PC-3 (cell line): ENCODE measurements around the gene NAV2. TPM values are rescaled to one million over a fixed set of nuclear protein-coding genes. Genes with fewer than 3 reads are reported as not detected.

Experiments
- ATAC-seq: fragments of 200-7000 bp; cut with Tn5 transposase; 2 replicates; pipeline ENCODE4 v1.9.1; 2020; ENCODE audit warnings: mild to moderate bottlenecking, moderate library complexity
- BruUV-seq: library from RNA; stranded (reverse); fragments of 400-500 nt; replicated peaks from 2 replicates; lab custom pipeline; 2021; lab: Mats Ljungman, UMichigan
- CTCF ChIA-PET: fragments of 300-600 bp; sonication (Branson Sonifier 250); formaldehyde crosslinking; loops from one replicate; lab custom pipeline; 2022; ENCODE audit warnings: antibody characterized with exemption; lab: Charles Lee
- POLR2A ChIA-PET: fragments of 300-600 bp; sonication (Branson Sonifier 250); formaldehyde crosslinking; loops from one replicate; lab custom pipeline; 2022; ENCODE audit warnings: antibody characterized with exemption; ENCODE audit not compliant: unreplicated experiment; lab: Charles Lee
- DNase-seq: peaks from one replicate; pipeline ENCODE4 v3.0.0-alpha.2; 2015
- H2AFZ ChIP-seq: fragments of 300-600 bp; sonication (generic); 2 replicates; pipeline ENCODE4 v1.6.0; 2016; ENCODE audit warnings: antibody characterized with exemption, low read length
- H3F3A ChIP-seq: fragments of 300-600 bp; sonication (generic); one replicate; pipeline ENCODE4 v1.6.0; 2017; ENCODE audit warnings: antibody characterized with exemption, low read length, control low read depth, mild to moderate bottlenecking; ENCODE audit not compliant: unreplicated experiment
- H3K27ac ChIP-seq: fragments of 300-600 bp; sonication (generic); 2 replicates; pipeline ENCODE4 v1.5.1; 2016; ENCODE audit warnings: mild to moderate bottlenecking, low read length
- H3K27me3 ChIP-seq: fragments of 300-600 bp; sonication (generic); 2 replicates; pipeline ENCODE4 v1.6.1; 2016; ENCODE audit warnings: low read length, mixed read lengths
- H3K36me3 ChIP-seq: fragments of 300-600 bp; sonication (generic); 2 replicates; pipeline ENCODE4 v1.6.1; 2016; ENCODE audit warnings: low read depth, mixed run types, low read length, mixed read lengths
- H3K4me1 ChIP-seq: fragments of 300-600 bp; sonication (generic); 2 replicates; pipeline ENCODE4 v1.5.1; 2016; ENCODE audit warnings: low read length; ENCODE audit not compliant: insufficient read depth
- H3K4me2 ChIP-seq: fragments of 300-600 bp; sonication (generic); 2 replicates; pipeline ENCODE4 v1.6.0; 2016; ENCODE audit warnings: low read length
- H3K4me3 ChIP-seq: fragments of 300-600 bp; sonication (generic); 2 replicates; pipeline ENCODE4 v1.5.1; 2016; ENCODE audit warnings: mild to moderate bottlenecking, low read length, mixed read lengths
- H3K79me2 ChIP-seq: fragments of 300-600 bp; sonication (generic); 2 replicates; pipeline ENCODE4 v1.6.1; 2017; ENCODE audit warnings: low read length, mixed read lengths
- H3K9ac ChIP-seq: fragments of 300-600 bp; sonication (generic); 2 replicates; pipeline ENCODE4 v1.6.0; 2016; ENCODE audit warnings: mild to moderate bottlenecking, low read length
- H3K9me2 ChIP-seq: fragments of 300-600 bp; sonication (generic); replicated peaks from 2 replicates; pipeline ENCODE4 v1.6.1; 2016; ENCODE audit warnings: mixed run types, low read length, mixed read lengths
- H3K9me3 ChIP-seq: fragments of 300-600 bp; sonication (generic); 2 replicates; pipeline ENCODE4 v1.6.1; 2016; ENCODE audit warnings: low read length, mixed read lengths
- H4K20me1 ChIP-seq: fragments of 300-600 bp; sonication (generic); 2 replicates; pipeline ENCODE4 v1.6.1; 2016; ENCODE audit warnings: low read length, mixed read lengths
- EZH2 ChIP-seq: fragments of 300-600 bp; sonication (generic); IDR thresholded peaks from one replicate; pipeline ENCODE4 v1.6.1; 2017; ENCODE audit warnings: antibody characterized with exemption, mild to moderate bottlenecking, low read length; ENCODE audit not compliant: unreplicated experiment
- EZH2phosphoT487 ChIP-seq: fragments of 300-600 bp; sonication (generic); IDR thresholded peaks from 2 replicates; pipeline ENCODE4 v1.6.1; 2018; ENCODE audit warnings: mild to moderate bottlenecking, antibody characterized with exemption, low read length, borderline replicate concordance
- intact Hi-C: fragments of 100-400 bp; cut with micrococcal nuclease; formaldehyde crosslinking; loops from 2 replicates; pipeline ENCODE4 v1.9.0; 2023
- total RNA-seq: library from RNA; depleted of rRNA; stranded (reverse); fragments of >200 nt; gene quantifications from 2 replicates; pipeline ENCODE4 v1.2.3, GENCODE V29; 2014
- TF ChIP-seq, protein P1 (sequence below): fragments of 300-600 bp; sonication (generic); conservative IDR thresholded peaks from 2 replicates; pipeline ENCODE4 v1.5.1; 2017; ENCODE audit warnings: antibody characterized with exemption, low read depth, mild to moderate bottlenecking, low read length

Gene NAV2
- total RNA-seq, 1 experiment from 2014 or later, result 10.4 TPM

DNA sequence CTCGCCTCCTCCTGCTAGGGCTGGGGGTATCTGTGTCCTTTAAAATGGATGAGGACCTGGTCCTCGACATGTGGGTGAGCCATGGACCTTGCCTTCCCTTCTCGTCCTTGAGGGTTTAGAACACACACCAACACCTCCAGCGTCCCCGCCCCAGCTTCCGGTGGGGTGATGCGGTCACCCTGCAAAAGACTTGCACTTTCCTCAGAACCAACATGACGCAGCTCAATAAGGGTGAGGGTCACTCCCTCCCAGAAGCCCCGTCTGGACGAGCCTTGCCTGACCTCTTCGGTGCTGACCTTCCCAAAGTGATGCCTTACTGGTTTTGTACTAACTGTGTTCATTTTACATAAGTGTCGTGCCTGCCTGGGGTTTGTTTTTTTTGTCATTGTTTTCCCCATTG is 406.7 kb downstream of the NAV2 start:
- CTCF ChIA-PET, result no interaction called here
- H3K4me1 ChIP-seq, result no peaks in the 10 kb centered on the region
- TF ChIP-seq EZH2 (no peak), EZH2phosphoT487 (no peak)
- DNase-seq (no peak), ATAC-seq (no peak)
- intact Hi-C loops, result loop anchor here (10.0 kb wide), 1 partner anchor 85 kb away; no protein-coding TSS in a partner anchor
- H3K36me3 ChIP-seq, result peaks cover 5% of the 10 kb centered on the region
- H3K9me2 ChIP-seq, result no peaks in the 10 kb centered on the region
- H3K9me3 ChIP-seq, result no peaks in the 10 kb centered on the region
- no peaks in the 10 kb centered on the region for H3F3A ChIP-seq
- H3K27ac ChIP-seq, result no peak overlapping the region
- H4K20me1 ChIP-seq, result no peaks in the 10 kb centered on the region
- H2AFZ ChIP-seq, result no peak overlapping the region
- no peaks in the 10 kb centered on the region for H3K79me2 ChIP-seq
- no peak overlapping the region for H3K4me3 ChIP-seq
- POLR2A ChIA-PET, result no interaction called here
- H3K9ac ChIP-seq, result no peak overlapping the region
- no TSS peak for BruUV-seq
- no peak overlapping the region for H3K4me2 ChIP-seq
- no peaks in the 10 kb centered on the region for H3K27me3 ChIP-seq

DNA sequence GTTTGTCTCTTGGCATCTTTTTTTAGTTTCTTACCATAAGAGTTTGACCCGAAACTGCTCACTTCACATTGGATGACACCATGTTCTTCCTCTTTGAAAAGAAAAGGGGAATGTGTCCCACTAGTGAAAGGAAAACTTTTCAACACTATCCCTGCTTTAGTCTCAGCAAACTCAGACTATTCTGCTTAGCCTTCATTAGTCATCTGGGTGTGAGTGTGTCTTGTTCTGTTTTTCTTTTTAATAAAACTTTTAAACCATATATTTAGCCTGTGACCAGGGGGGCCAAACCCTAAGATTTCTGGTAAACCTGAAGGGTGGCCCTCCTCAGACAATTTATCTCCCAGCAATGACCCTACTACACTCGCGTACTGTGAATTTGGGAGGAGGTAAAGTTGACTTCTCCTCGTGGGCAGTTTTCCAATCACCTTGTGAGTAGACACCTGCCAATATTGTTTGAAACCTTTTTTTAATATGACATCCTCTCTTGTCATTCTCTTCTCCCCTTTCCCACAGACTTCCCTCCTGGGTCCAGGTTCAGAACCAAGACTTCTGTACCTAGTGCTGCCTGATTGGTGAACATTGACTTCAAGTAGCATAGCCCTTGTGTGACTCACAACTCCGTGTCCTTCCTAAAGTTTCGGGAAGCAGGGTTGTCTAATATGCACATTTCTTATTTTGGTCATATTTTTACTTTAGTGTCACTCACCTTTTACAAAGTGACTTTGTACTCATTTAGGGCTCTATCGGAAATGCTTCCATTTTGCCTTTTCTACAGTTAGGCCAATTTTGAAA is 407.7 kb downstream of the NAV2 start:
- Histone ChIP-seq H3K9me3 (no peaks in the 10 kb centered on the region), H3K27me3 (no peaks in the 10 kb centered on the region), H3K4me2 (no peak overlapping the region), H3K27ac (no peak overlapping the region), H3K4me3 (no peak overlapping the region), H3K79me2 (no peaks in the 10 kb centered on the region), H3K9ac (no peak overlapping the region), H3K9me2 (no peaks in the 10 kb centered on the region), H3K36me3 (peaks cover 3% of the 10 kb centered on the region), H3K4me1 (no peaks in the 10 kb centered on the region), H4K20me1 (no peaks in the 10 kb centered on the region), H3F3A (no peaks in the 10 kb centered on the region), H2AFZ (no peak overlapping the region)
- ATAC-seq, result no peak
- CTCF ChIA-PET, result no interaction called here
- no TSS peak for BruUV-seq
- DNase-seq, result no peak
- POLR2A ChIA-PET, result no interaction called here
- TF ChIP-seq, protein P1, sequence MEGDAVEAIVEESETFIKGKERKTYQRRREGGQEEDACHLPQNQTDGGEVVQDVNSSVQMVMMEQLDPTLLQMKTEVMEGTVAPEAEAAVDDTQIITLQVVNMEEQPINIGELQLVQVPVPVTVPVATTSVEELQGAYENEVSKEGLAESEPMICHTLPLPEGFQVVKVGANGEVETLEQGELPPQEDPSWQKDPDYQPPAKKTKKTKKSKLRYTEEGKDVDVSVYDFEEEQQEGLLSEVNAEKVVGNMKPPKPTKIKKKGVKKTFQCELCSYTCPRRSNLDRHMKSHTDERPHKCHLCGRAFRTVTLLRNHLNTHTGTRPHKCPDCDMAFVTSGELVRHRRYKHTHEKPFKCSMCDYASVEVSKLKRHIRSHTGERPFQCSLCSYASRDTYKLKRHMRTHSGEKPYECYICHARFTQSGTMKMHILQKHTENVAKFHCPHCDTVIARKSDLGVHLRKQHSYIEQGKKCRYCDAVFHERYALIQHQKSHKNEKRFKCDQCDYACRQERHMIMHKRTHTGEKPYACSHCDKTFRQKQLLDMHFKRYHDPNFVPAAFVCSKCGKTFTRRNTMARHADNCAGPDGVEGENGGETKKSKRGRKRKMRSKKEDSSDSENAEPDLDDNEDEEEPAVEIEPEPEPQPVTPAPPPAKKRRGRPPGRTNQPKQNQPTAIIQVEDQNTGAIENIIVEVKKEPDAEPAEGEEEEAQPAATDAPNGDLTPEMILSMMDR, result no peak
- TF ChIP-seq EZH2phosphoT487 (no peak), EZH2 (no peak)
- intact Hi-C loops, result loop anchor here (10.0 kb wide), 1 partner anchor 566 kb away; no protein-coding TSS in a partner anchor

DNA sequence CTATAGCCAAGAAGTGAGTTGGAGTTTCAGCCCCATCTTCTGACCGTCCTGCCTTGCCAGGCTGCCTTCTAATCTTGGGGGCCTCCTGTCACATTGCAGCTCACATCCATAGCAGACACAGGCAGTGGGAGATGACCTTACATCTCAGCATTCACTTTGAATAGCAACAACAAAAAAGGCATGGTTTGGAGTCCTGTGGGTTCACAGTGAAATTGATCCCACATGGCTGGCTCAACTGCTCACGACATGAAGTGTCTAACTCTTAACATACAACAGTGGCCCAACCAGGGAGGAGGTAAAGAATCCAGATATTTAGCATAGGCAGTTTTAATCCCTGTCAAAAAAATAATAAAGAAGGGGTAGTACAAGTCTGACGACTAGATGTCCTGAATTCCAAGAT is 409.5 kb downstream of the NAV2 start:
- H3K9ac ChIP-seq, result no peak overlapping the region
- H3K9me3 ChIP-seq, result no peaks in the 10 kb centered on the region
- TF ChIP-seq EZH2, result no peak
- no peak for TF ChIP-seq EZH2phosphoT487
- TF ChIP-seq, protein P1, result no peak
- H4K20me1 ChIP-seq, result no peaks in the 10 kb centered on the region
- no peak overlapping the region for H3K4me3 ChIP-seq
- H3K27me3 ChIP-seq, result no peaks in the 10 kb centered on the region
- H3K36me3 ChIP-seq, result peaks cover 3% of the 10 kb centered on the region
- no TSS peak for BruUV-seq
- ChIA-PET CTCF (no interaction called here), POLR2A (no interaction called here)
- no peaks in the 10 kb centered on the region for H3K79me2 ChIP-seq
- intact Hi-C loops, result loop anchor here (10.0 kb wide), 1 partner anchor 567 kb away; no protein-coding TSS in a partner anchor
- no peaks in the 10 kb centered on the region for H3K9me2 ChIP-seq
- H3K27ac ChIP-seq, result no peak overlapping the region
- no peak overlapping the region for H2AFZ ChIP-seq
- H3K4me2 ChIP-seq, result no peak overlapping the region
- DNase-seq (no peak), ATAC-seq (no peak)
- H3K4me1 ChIP-seq, result peaks cover 16% of the 10 kb centered on the region
- H3F3A ChIP-seq, result no peaks in the 10 kb centered on the region
